Activated CD8-positive, alpha-beta memory T cell treated with anti-CD3 and anti-CD28 coated beads for 1 hour (primary cell): ENCODE results near the gene GFOD2.

ENCODE experiments used
- DNase-seq, 2 donors: peaks; one replicate each; pipeline ENCODE4 v3.0.0-alpha.2; 2020; ENCODE audit warnings: low read depth in 1 of 2; ENCODE audit errors: extremely low read depth in 1 of 2

GFOD2 gene

GRCh38 chr16:67647681-67648080, 71.4 kb downstream of the GFOD2 start:
- no peak for DNase-seq

- no peak for DNase-seq
Measured at GRCh38 chr16:67647111-67647651, 71.9 kb downstream of the GFOD2 start.

DNA sequence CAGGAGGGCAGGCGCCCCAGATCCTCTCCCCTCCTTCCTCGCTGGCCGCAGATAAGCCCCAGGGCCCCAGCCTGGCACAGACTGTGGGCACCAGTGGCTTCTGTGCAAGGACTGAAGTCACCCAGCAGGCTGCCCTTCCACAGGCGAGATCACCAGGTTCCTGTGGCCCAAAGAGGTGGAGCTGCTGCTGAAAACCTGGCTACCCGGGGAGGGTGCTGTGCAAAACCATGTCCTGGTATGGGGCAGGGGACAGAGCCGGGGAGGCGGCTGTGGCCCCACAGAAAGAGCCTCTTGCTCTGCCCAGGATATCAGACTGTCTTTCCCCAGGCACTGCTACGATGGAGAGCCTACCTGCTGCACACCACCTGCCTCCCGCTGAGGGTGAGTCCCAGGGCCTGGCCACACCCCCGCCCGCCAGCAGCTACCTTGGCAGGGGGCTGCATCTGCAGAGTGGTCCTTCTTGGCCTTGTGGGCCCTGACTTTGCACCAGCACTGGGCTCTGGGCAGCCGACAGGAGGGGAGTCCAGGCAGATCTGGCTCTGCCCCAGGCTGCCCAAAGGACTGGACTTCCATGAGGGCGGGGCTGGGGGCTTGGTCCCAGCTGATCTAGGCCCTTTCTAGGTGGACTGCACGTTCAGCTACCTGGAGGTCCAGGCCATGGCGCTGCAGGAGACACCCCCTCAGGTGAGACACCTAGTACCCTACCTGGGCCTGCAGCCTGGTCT, 73.6 kb downstream of the GFOD2 start:
- no peak for DNase-seq

GRCh38 chr16:67644038-67644437, 75.1 kb downstream of the GFOD2 start:
- no peak for DNase-seq

DNA sequence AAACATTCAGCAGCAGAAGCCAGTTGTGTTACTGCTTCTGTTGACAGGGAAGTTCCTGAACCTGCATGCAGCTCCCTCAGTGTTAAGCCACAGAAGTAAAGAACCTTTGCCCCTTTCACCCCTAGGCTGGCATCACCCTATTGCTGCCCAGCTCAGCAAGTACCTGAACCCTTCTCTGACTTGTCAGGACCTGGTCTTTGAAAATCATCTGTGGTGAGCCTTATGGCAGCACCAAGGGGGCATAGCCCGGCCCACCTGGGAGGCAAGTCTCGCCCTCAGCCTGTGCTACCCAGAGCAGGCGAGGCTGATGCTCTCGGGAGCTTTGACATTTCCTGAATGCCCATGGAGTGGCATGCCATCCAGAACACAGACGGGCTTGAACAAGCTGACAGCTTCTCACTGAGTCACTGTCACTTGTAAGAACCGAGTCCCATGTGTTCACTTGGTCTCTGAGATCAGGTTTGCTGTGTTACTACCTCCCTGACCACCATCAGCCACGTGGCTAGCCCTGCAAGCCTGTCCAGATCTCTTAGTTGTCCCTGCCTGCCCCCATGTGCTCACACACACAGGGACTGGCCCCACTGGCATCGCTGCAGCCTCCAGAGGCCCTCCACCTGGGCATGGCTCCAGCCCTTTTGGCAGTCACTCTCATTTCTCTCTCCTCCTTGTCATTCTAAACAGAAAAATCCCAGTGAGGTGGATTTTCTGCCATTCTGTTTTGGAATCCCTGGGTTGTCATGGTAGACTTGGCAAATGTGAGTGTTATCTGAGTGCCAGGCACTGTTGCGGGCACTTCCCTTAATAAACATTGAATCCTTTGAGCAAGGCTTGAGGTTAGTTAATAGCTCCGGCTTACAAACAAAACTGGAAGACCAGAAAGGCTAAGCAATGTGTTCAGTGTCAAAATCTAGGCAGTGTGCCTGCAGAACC, 77.1 kb downstream of the GFOD2 start:
- DNase-seq, result no peak

GRCh38 chr16:67637625-67638024, 81.5 kb downstream of the GFOD2 start:
- no peak for DNase-seq

DNA sequence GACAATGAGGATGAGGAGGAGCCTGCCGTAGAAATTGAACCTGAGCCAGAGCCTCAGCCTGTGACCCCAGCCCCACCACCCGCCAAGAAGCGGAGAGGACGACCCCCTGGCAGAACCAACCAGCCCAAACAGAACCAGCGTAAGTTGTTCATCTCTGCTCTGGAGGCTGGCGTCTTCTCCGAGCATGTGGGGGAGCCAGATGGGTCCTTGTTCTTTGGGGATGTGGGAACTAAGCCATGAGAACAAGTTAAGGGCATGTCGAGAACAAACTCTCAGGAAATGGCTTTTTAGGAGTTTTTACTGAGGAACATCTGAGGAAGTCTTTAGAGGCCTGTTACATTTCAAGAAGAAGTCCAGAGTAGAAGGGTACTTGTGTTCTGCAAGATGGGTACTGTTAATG, 82.4 kb downstream of the GFOD2 start:
- DNase-seq, result no peak

GRCh38 chr16:67632415-67633172, 86.5 kb downstream of the GFOD2 start:
- DNase-seq, result no peak

DNA sequence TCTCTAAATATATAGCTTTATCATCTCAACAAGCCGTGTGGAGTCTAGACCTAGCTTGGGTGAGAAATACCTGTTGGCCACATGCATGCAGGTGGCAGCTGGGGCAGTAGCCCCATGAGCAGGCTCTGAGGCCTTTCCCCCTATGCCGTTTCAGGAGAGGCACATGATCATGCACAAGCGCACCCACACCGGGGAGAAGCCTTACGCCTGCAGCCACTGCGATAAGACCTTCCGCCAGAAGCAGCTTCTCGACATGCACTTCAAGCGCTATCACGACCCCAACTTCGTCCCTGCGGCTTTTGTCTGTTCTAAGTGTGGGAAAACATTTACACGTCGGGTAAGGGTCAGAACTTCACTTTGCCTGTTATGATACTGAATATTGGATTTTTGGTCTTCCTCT, 90.9 kb downstream of the GFOD2 start:
- DNase-seq, result no peak
